ENCODE results near the gene PTPRN2. TPM values are rescaled to one million over a fixed set of nuclear protein-coding genes. Genes with fewer than 3 reads are reported as not detected.
A peak's percentile ranks its signal among the peaks of the same experiment; 100 is the strongest.

Gene PTPRN2
- total and polyA plus RNA-seq, 7 donors: 3.2 to 7.1 (median 5.5) TPM

GRCh38 chr7:157893535-157894044 lies 694.0 kb downstream of the PTPRN2 start:
- 90 to 94% methylated on average over 15 of the region's 15 CpGs for WGBS, 2 donors
- no peak overlapping the region for H3K4me3 ChIP-seq
- DNase-seq: no peak
- intact Hi-C loops (cut with DNase I): no loop called here
- H3K36me3 ChIP-seq: no peaks in the 10 kb centered on the region
- H3K4me1 ChIP-seq: no peaks in the 10 kb centered on the region
- H3K9me3 ChIP-seq: no peaks in the 10 kb centered on the region
- no peak overlapping the region for H3K27ac ChIP-seq
- TF ChIP-seq CTCF (IDR thresholded peaks at IDR 0.05): no peak
- H3K27me3 ChIP-seq: peaks cover 0 to 9% (median 0%) of the 10 kb centered on the region in 3 donors

GRCh38 chr7:157892751-157893523 lies 694.7 kb downstream of the PTPRN2 start:
- no peaks in the 10 kb centered on the region for H3K36me3 ChIP-seq
- intact Hi-C loops (cut with DNase I): no loop called here
- no peak overlapping the region for H3K4me3 ChIP-seq
- no peak overlapping the region for H3K27ac ChIP-seq
- DNase-seq: no peak
- 87% methylated on average over 13 of the region's 13 CpGs for WGBS, 2 donors
- TF ChIP-seq POLR2AphosphoS5 (IDR thresholded peaks at IDR 0.05): no peak
- no peak for TF ChIP-seq POLR2A (IDR thresholded peaks at IDR 0.05)
- no peak for TF ChIP-seq CTCF (IDR thresholded peaks at IDR 0.05)
- TF ChIP-seq EP300 (IDR thresholded peaks at IDR 0.05): no peak
- H3K27me3 ChIP-seq: peaks cover 0 to 9% (median 0%) of the 10 kb centered on the region in 3 donors
- no peaks in the 10 kb centered on the region for H3K9me3 ChIP-seq
- no peaks in the 10 kb centered on the region for H3K4me1 ChIP-seq

GRCh38 chr7:157890921-157891401 lies 696.7 kb downstream of the PTPRN2 start:
- no peaks in the 10 kb centered on the region for H3K36me3 ChIP-seq
- peak; percentile 20 for DNase-seq
- no peaks in the 10 kb centered on the region for H3K4me1 ChIP-seq
- no peak for TF ChIP-seq POLR2AphosphoS5 (IDR thresholded peaks at IDR 0.05)
- no peak for TF ChIP-seq EP300 (IDR thresholded peaks at IDR 0.05)
- TF ChIP-seq CTCF (IDR thresholded peaks at IDR 0.05): no peak
- TF ChIP-seq POLR2A (IDR thresholded peaks at IDR 0.05): no peak
- intact Hi-C loops (cut with DNase I): no loop called here
- 67 to 81% methylated on average over 9 of the region's 9 CpGs for WGBS, 2 donors
- peaks cover 0 to 6% (median 0%) of the 10 kb centered on the region in 3 donors for H3K27me3 ChIP-seq
- H3K9me3 ChIP-seq: no peaks in the 10 kb centered on the region
- no peak overlapping the region for H3K27ac ChIP-seq
- H3K4me3 ChIP-seq: no peak overlapping the region

GRCh38 chr7:157889480-157889879 lies 698.1 kb downstream of the PTPRN2 start:
- intact Hi-C loops (cut with DNase I): no loop called here
- Histone ChIP-seq H3K4me1 (no peaks in the 10 kb centered on the region), H3K27ac (no peak overlapping the region), H3K27me3 (peaks cover 0 to 6% (median 0%) of the 10 kb centered on the region in 3 donors), H3K9me3 (peaks cover 0 to 3% (median 0%) of the 10 kb centered on the region in 4 donors), H3K36me3 (no peaks in the 10 kb centered on the region), H3K4me3 (no peak overlapping the region)
- peak; percentile 18 for DNase-seq
- TF ChIP-seq POLR2AphosphoS5 (IDR thresholded peaks at IDR 0.05): no peak
- no peak for TF ChIP-seq CTCF (IDR thresholded peaks at IDR 0.05)
- no peak for TF ChIP-seq EP300 (IDR thresholded peaks at IDR 0.05)
- TF ChIP-seq POLR2A (IDR thresholded peaks at IDR 0.05): no peak
- 80 to 82% methylated on average over 6 of the region's 6 CpGs for WGBS, 2 donors

Measured in sigmoid colon (tissue), 7 donors.